Sigmoid colon (tissue), 7 donors: ENCODE results near the gene PEX7. TPM values are rescaled to one million over a fixed set of nuclear protein-coding genes. Genes with fewer than 3 reads are reported as not detected.
"Not testable (repeated sequence)": the region's sequence is repeated elsewhere in the genome, so short reads cannot be mapped to it uniquely, and the experiment has no call there.

Source experiments
- DNase-seq: peaks from one replicate; pipeline ENCODE4 v3.0.0-alpha.2; 2019
- H3K27ac ChIP-seq, 4 donors: fragments of 200-600 bp; sonication (generic); one replicate each; pipeline ENCODE4 v1.5.1; 2016 to 2019; ENCODE audit warnings: mild to moderate bottlenecking in 1 of 4
- H3K27me3 ChIP-seq, 3 donors: fragments of 200-600 bp; sonication (generic); one replicate each; pipeline ENCODE4 v1.5.1; 2019; ENCODE audit warnings: mild to moderate bottlenecking in 1 of 3
- H3K36me3 ChIP-seq, 4 donors: fragments of 200-600 bp; sonication (generic); one replicate each; pipeline ENCODE4 v1.5.1; 2016 to 2019
- H3K4me1 ChIP-seq, 4 donors: fragments of 200-600 bp; sonication (generic); one replicate each; pipeline ENCODE4 v1.5.1; 2017 to 2019
- H3K4me3 ChIP-seq, 4 donors: fragments of 200-600 bp; sonication (generic); one replicate each; pipeline ENCODE4 v1.5.1; 2017 to 2019; ENCODE audit warnings: mild to moderate bottlenecking in 2 of 4, moderate library complexity in 1 of 4
- H3K9me3 ChIP-seq, 4 donors: fragments of 200-600 bp in 3 of 4; sonication (generic) in 3 of 4; one replicate each; pipeline versions ENCODE4 v1.5.1 to v1.6.1; 2013 to 2019
- CTCF ChIP-seq, 4 experiments: fragments of 450-650 bp in 3 of 4; fragments of 200-600 bp in 1 of 4; IDR thresholded peaks; one replicate each; pipeline ENCODE4 v1.5.1; 2016 to 2019; ENCODE audit warnings: antibody characterized with exemption in 4 of 4, mild to moderate bottlenecking in 3 of 4, moderate library complexity in 2 of 4
- EP300 ChIP-seq, 4 donors: sonication (generic); formaldehyde crosslinking; IDR thresholded peaks; one replicate each; pipeline ENCODE4 v1.6.1; 2017; ENCODE audit warnings: antibody characterized with exemption in 4 of 4
- POLR2A ChIP-seq, 2 donors: fragments of 450-650 bp; IDR thresholded peaks; one replicate each; pipeline ENCODE4 v1.6.1; 2016; ENCODE audit warnings: antibody characterized with exemption in 2 of 2, mild to moderate bottlenecking in 2 of 2, moderate library complexity in 2 of 2
- POLR2AphosphoS5 ChIP-seq, 4 donors: sonication (generic); formaldehyde crosslinking; IDR thresholded peaks; one replicate each; pipeline ENCODE4 v1.6.1; 2017; ENCODE audit warnings: antibody characterized with exemption in 4 of 4
- WGBS, 2 donors: extraction: QIAGEN DNeasy Blood & Tissue Kit; methylation state at CpG; one replicate each; pipeline ENCODE4 v1.1.7; 2013; 5-methylcytosine and 5-hydroxymethylcytosine counted together
- intact Hi-C: fragments of 100-400 bp; cut with DNase I; formaldehyde crosslinking; loops from one replicate; pipeline ENCODE4 v1.15.1; 2023
- polyA plus RNA-seq, 3 donors: library from polyadenylated mRNA; stranded (reverse); fragments of 200-250 nt; gene quantifications; one replicate each; pipeline ENCODE4 v1.2.3, GENCODE V29; 2013
- total RNA-seq, 4 donors: library from RNA; depleted of rRNA; stranded (reverse); fragments of >200 nt; gene quantifications; one replicate each; pipeline ENCODE4 v1.1.0, GENCODE V29; 2016
- donor health status: healthy with polysubstance abuse.
- donor health status: Bipolar disorder and iron deficiency.
- donor health status: healthy.

The PEX7 gene
- total and polyA plus RNA-seq, 7 donors: 2.9 to 15.0 (median 6.9) TPM

GRCh38 chr6:136803608-136804007, 18.8 kb upstream of the PEX7 start:
- WGBS, 2 donors: 77 to 88% methylated on average over 1 of the region's 1 CpG
- Histone ChIP-seq H3K27me3 (no peaks in the 10 kb centered on the region), H3K4me3 (no peak overlapping the region), H3K4me1 (no peaks in the 10 kb centered on the region), H3K9me3 (no peaks in the 10 kb centered on the region), H3K27ac (no peak overlapping the region), H3K36me3 (no peaks in the 10 kb centered on the region)
- TF ChIP-seq POLR2A (IDR thresholded peaks at IDR 0.05): no peak
- TF ChIP-seq POLR2AphosphoS5 (IDR thresholded peaks at IDR 0.05): no peak
- no peak for TF ChIP-seq EP300 (IDR thresholded peaks at IDR 0.05)
- no peak for TF ChIP-seq CTCF (IDR thresholded peaks at IDR 0.05)
- no peak for DNase-seq
- intact Hi-C loops: no loop called here

GRCh38 chr6:136809091-136809860, 13.1 kb upstream of the PEX7 start:
- Histone ChIP-seq H3K27ac (no peak overlapping the region), H3K9me3 (no peaks in the 10 kb centered on the region), H3K4me3 (no peak overlapping the region), H3K27me3 (no peaks in the 10 kb centered on the region), H3K4me1 (no peaks in the 10 kb centered on the region), H3K36me3 (no peaks in the 10 kb centered on the region)
- WGBS, 2 donors: 89 to 92% methylated on average over 7 of the region's 7 CpGs
- no peak for DNase-seq
- no peak for TF ChIP-seq CTCF (IDR thresholded peaks at IDR 0.05)
- TF ChIP-seq POLR2AphosphoS5 (IDR thresholded peaks at IDR 0.05): no peak
- TF ChIP-seq EP300 (IDR thresholded peaks at IDR 0.05): no peak
- no peak for TF ChIP-seq POLR2A (IDR thresholded peaks at IDR 0.05)
- intact Hi-C loops: no loop called here

DNA sequence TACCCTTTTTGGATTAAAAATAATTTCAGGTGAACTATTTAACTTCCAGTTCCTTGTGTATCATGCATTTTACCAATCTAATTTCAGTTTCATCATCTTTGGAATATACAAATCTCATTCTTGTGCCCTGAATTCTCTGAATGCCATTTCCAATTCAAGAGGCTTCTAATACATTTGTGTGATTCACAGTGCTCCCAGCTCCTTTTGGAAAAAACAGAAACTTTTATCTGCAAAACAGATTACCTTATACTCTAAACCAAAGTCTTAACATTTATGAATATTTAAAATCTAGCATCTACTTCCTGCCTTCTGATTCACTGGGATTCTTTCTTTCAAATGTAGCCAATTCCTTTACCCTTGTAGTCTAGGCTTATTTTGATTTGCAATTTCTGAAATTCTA, 11.1 kb upstream of the PEX7 start:
- no peak overlapping the region for H3K27ac ChIP-seq
- no peaks in the 10 kb centered on the region for H3K27me3 ChIP-seq
- H3K9me3 ChIP-seq: no peaks in the 10 kb centered on the region
- no peaks in the 10 kb centered on the region for H3K36me3 ChIP-seq
- H3K4me3 ChIP-seq: no peak overlapping the region
- H3K4me1 ChIP-seq: no peaks in the 10 kb centered on the region
- TF ChIP-seq CTCF (IDR thresholded peaks at IDR 0.05) (no peak), EP300 (IDR thresholded peaks at IDR 0.05) (no peak), POLR2A (IDR thresholded peaks at IDR 0.05) (no peak), POLR2AphosphoS5 (IDR thresholded peaks at IDR 0.05) (no peak)
- DNase-seq: no peak
- intact Hi-C loops: no loop called here

GRCh38 chr6:136812174-136812573, 10.2 kb upstream of the PEX7 start:
- WGBS, 2 donors: 87 to 90% methylated on average over 2 of the region's 2 CpGs
- Histone ChIP-seq H3K27me3 (no peaks in the 10 kb centered on the region), H3K4me3 (no peak overlapping the region), H3K4me1 (no peaks in the 10 kb centered on the region), H3K36me3 (no peaks in the 10 kb centered on the region), H3K9me3 (no peaks in the 10 kb centered on the region), H3K27ac (no peak overlapping the region)
- intact Hi-C loops: no loop called here
- TF ChIP-seq POLR2A (IDR thresholded peaks at IDR 0.05) (no peak), POLR2AphosphoS5 (IDR thresholded peaks at IDR 0.05) (no peak), CTCF (IDR thresholded peaks at IDR 0.05) (no peak), EP300 (IDR thresholded peaks at IDR 0.05) (no peak)
- DNase-seq: no peak

DNA sequence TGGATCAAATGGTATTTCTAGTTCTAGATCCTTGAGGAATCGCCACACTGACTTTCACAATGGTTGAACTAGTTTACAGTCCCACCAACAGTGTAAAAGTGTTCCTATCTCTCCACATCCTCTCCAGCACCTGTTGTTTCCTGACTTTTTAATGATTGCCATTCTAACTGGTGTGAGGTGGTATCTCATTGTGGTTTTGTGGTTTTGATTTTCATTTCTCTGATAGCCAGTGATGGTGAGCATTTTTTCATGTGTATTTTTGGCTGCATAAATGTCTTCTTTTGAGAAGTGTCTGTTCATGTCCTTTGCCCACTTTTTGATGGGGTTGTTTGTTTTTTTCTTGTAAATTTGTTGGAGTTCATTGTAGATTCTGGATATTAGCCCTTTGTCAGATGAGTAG, 6.8 kb upstream of the PEX7 start:
- H3K4me3 ChIP-seq, H3K9me3 ChIP-seq, H3K27me3 ChIP-seq, H3K4me1 ChIP-seq, DNase-seq, H3K36me3 ChIP-seq, intact Hi-C loops, H3K27ac ChIP-seq: not testable (repeated sequence)
- 76 to 87% methylated on average over 1 of the region's 1 CpG for WGBS, 2 donors
